SU-DHL-6 (cell line): ENCODE measurements around the gene NTF4.

ENCODE experiments used
- H2AFZ ChIP-seq: fragments of 200-600 bp; sonication (generic); 2 replicates; pipeline ENCODE4 v1.6.1; 2014; ENCODE audit warnings: low read depth, mild to moderate bottlenecking, moderate library complexity, mixed read lengths, antibody characterized with exemption, low read length; ENCODE audit not compliant: severe bottlenecking
- H3F3A ChIP-seq: fragments of 200-600 bp; shearing (Covaris generic); 2 replicates; pipeline ENCODE4 v1.6.0; 2016; ENCODE audit warnings: antibody characterized with exemption, mild to moderate bottlenecking; ENCODE audit not compliant: insufficient read depth
- H3K27ac ChIP-seq: fragments of 200-600 bp; sonication (generic); 2 replicates; pipeline ENCODE4 v1.5.1; 2016; ENCODE audit warnings: low read depth, mild to moderate bottlenecking, low read length, moderate library complexity, mixed read lengths
- H3K27me3 ChIP-seq: fragments of 200-600 bp; sonication (generic), shearing (Covaris generic); 2 replicates; pipeline ENCODE4 v1.6.0; 2014; ENCODE audit warnings: mild to moderate bottlenecking, low read length
- H3K36me3 ChIP-seq: fragments of 200-600 bp; sonication (generic); 2 replicates; pipeline ENCODE4 v1.6.1; 2014; ENCODE audit warnings: mild to moderate bottlenecking, low read length, mixed read lengths
- H3K4me2 ChIP-seq: fragments of 300-600, 200-600 bp; shearing (Covaris generic), sonication (generic); 2 replicates; pipeline ENCODE4 v1.6.0; 2014; ENCODE audit warnings: low read length, low read depth, mild to moderate bottlenecking; ENCODE audit not compliant: poor library complexity, severe bottlenecking
- H3K4me3 ChIP-seq: fragments of 200-600 bp; sonication (generic); 2 replicates; pipeline ENCODE4 v1.5.1; 2014; ENCODE audit warnings: antibody characterized with exemption, low read length, mild to moderate bottlenecking, mixed read lengths; ENCODE audit not compliant: insufficient read depth, poor library complexity, severe bottlenecking
- H3K79me2 ChIP-seq: fragments of 200-600 bp; sonication (generic); 2 replicates; pipeline ENCODE4 v1.6.1; 2014; ENCODE audit warnings: mild to moderate bottlenecking, low read length, moderate library complexity; ENCODE audit not compliant: insufficient read depth
- H3K9ac ChIP-seq: fragments of 200-600 bp; sonication (generic); 2 replicates; pipeline ENCODE4 v1.7.0; 2014; ENCODE audit warnings: mild to moderate bottlenecking, low read length
- H3K9me2 ChIP-seq: fragments of 200-600 bp; sonication (generic); replicated peaks from 2 replicates; pipeline ENCODE4 v1.6.1; 2014; ENCODE audit warnings: low read length; ENCODE audit not compliant: insufficient read depth
- H3K9me3 ChIP-seq: fragments of 200-600 bp; sonication (generic); 2 replicates; pipeline ENCODE4 v1.6.1; 2014; ENCODE audit warnings: low read length, mixed read lengths; ENCODE audit not compliant: insufficient read depth
- H4K20me1 ChIP-seq: fragments of 200-600 bp; sonication (generic); 2 replicates; pipeline ENCODE4 v1.6.1; 2014; ENCODE audit warnings: low read depth, mild to moderate bottlenecking, antibody characterized with exemption, low read length, moderate library complexity, mixed read lengths
- CTCF ChIP-seq: fragments of 200-600 bp; sonication (generic); IDR thresholded peaks from one replicate; pipeline ENCODE4 v1.5.1; 2017; ENCODE audit warnings: antibody characterized with exemption, mild to moderate bottlenecking, low read length, moderate library complexity; ENCODE audit not compliant: insufficient read depth, poor library complexity, severe bottlenecking
- EZH2phosphoT487 ChIP-seq: fragments of 200-600 bp; sonication (generic), shearing (Covaris generic); conservative IDR thresholded peaks from 2 replicates; pipeline ENCODE4 v1.6.1; 2018; ENCODE audit warnings: mild to moderate bottlenecking, antibody characterized with exemption, low read length, moderate library complexity, mixed read lengths

Gene NTF4

GRCh38 chr19:49110567-49110966 is 45.9 kb upstream of the NTF4 start:
- Histone ChIP-seq H3K36me3 (peaks cover 3% of the 10 kb centered on the region; the same call in 1 of the 2 replicates), H3K27me3 (no peaks in the 10 kb centered on the region), H3K9me3 (no peaks in the 10 kb centered on the region), H3K4me2 (no peak overlapping the region), H3K9ac (no peak overlapping the region), H2AFZ (no peak overlapping the region), H3K4me3 (no peak overlapping the region), H3K27ac (0 out of 2 replicates have a peak overlapping the region, but pooled peaks have one; percentile 5), H4K20me1 (no peaks in the 10 kb centered on the region; the same call in 1 of the 2 replicates), H3K9me2 (no peaks in the 10 kb centered on the region), H3K79me2 (no peaks in the 10 kb centered on the region), H3F3A (peaks cover 21% of the 10 kb centered on the region)
- TF ChIP-seq CTCF (no peak), EZH2phosphoT487 (no peak)

GRCh38 chr19:49109569-49110233 is 45.1 kb upstream of the NTF4 start:
- TF ChIP-seq EZH2phosphoT487 = no peak
- no peak for TF ChIP-seq CTCF
- Histone ChIP-seq H4K20me1 (no peaks in the 10 kb centered on the region; the same call in 1 of the 2 replicates), H3F3A (peaks cover 18% of the 10 kb centered on the region), H3K9ac (no peak overlapping the region), H3K27ac (no peak overlapping the region), H3K9me3 (no peaks in the 10 kb centered on the region), H3K79me2 (no peaks in the 10 kb centered on the region), H3K36me3 (peaks cover 3% of the 10 kb centered on the region; the same call in 1 of the 2 replicates), H3K4me3 (no peak overlapping the region), H3K4me2 (no peak overlapping the region), H2AFZ (no peak overlapping the region), H3K27me3 (no peaks in the 10 kb centered on the region), H3K9me2 (no peaks in the 10 kb centered on the region)

- H3K36me3 ChIP-seq = peaks cover 3% of the 10 kb centered on the region; the same call in 1 of the 2 replicates
- no peaks in the 10 kb centered on the region for H3K27me3 ChIP-seq
- no peak overlapping the region for H3K4me2 ChIP-seq
- TF ChIP-seq EZH2phosphoT487 (no peak), CTCF (no peak)
- H3K9me2 ChIP-seq = no peaks in the 10 kb centered on the region
- no peaks in the 10 kb centered on the region for H3K79me2 ChIP-seq
- no peak overlapping the region for H3K4me3 ChIP-seq
- H3K9ac ChIP-seq = no peak overlapping the region
- H3K9me3 ChIP-seq = no peaks in the 10 kb centered on the region
- H2AFZ ChIP-seq = no peak overlapping the region
- H3K27ac ChIP-seq = no peak overlapping the region
- H3F3A ChIP-seq = peaks cover 18% of the 10 kb centered on the region
- no peaks in the 10 kb centered on the region; the same call in 1 of the 2 replicates for H4K20me1 ChIP-seq
Observed at GRCh38 chr19:49109051-49109450, 44.4 kb upstream of the NTF4 start.
